Gastrocnemius medialis (tissue), 4 donors: ENCODE data around the gene DNM3. TPM values are rescaled to one million over a fixed set of nuclear protein-coding genes. Genes with fewer than 3 reads are reported as not detected.

ENCODE experiments used
- ATAC-seq, 2 donors: fragments of 150-250 bp; one replicate each; pipeline ENCODE4 v1.9.1; 2016
- DNase-seq, 2 donors: peaks; one replicate each; pipeline ENCODE4 v3.0.0-alpha.2; 2019
- H3K27ac ChIP-seq, 4 donors: fragments of 200-600 bp; sonication (generic); 1 replicate in 1 of 4; 2 replicates in 3 of 4; pipeline ENCODE4 v1.5.1; 2016 to 2018; ENCODE audit warnings: mild to moderate bottlenecking in 2 of 4, moderate library complexity in 1 of 4
- H3K27me3 ChIP-seq, 3 donors: fragments of 200-600 bp; sonication (generic) in 2 of 3; 1 replicate in 1 of 3; 2 replicates in 2 of 3; pipeline versions ENCODE4 v1.5.1 to v1.6.0; 2016 to 2019; ENCODE audit warnings: mild to moderate bottlenecking in 1 of 3, moderate library complexity in 1 of 3
- H3K36me3 ChIP-seq, 2 donors: fragments of 200-600 bp; sonication (generic) in 1 of 2; one replicate each; pipeline ENCODE4 v1.5.1; 2017 to 2018
- H3K4me1 ChIP-seq, 2 donors: fragments of 200-600 bp; sonication (generic) in 1 of 2; one replicate each; pipeline ENCODE4 v1.5.1; 2016 to 2017; ENCODE audit warnings: mild to moderate bottlenecking in 2 of 2
- H3K4me3 ChIP-seq, 4 donors: fragments of 200-600 bp; sonication (generic) in 3 of 4; 1 replicate in 1 of 4; 2 replicates in 3 of 4; pipeline ENCODE4 v1.5.1; 2016 to 2019; ENCODE audit warnings: mild to moderate bottlenecking in 2 of 4
- H3K9me3 ChIP-seq, 3 donors: fragments of 200-600 bp; sonication (generic) in 2 of 3; 1 replicate in 1 of 3; 2 replicates in 2 of 3; pipeline ENCODE4 v1.5.1; 2016 to 2019
- POLR2A ChIP-seq, 2 donors: fragments of 450-650 bp; IDR thresholded peaks; one replicate each; pipeline ENCODE4 v1.6.1; 2017; ENCODE audit warnings: antibody characterized with exemption in 2 of 2, mild to moderate bottlenecking in 2 of 2, moderate library complexity in 2 of 2
- in situ Hi-C, 4 donors: fragments of 200-750 bp; cut with MboI; loops; one replicate each; pipeline versions ENCODE4 v1.15.0 to v1.8.0; 2017; ENCODE audit warnings: low sequenced_read_pairs in 4 of 4
- intact Hi-C: fragments of 100-400 bp; cut with DNase I; formaldehyde crosslinking; loops from one replicate; pipeline ENCODE4 v1.15.1; 2023; ENCODE audit warnings: low total_unique reads
- total RNA-seq, 4 donors: library from RNA; depleted of rRNA; stranded (reverse); fragments of >200 nt; gene quantifications; one replicate each; pipeline versions ENCODE4 v1.1.0 to v1.2.3, GENCODE V29; 2016
- TF ChIP-seq, protein P1 (sequence below), 5 experiments: fragments of 450-650 bp in 3 of 5; fragments of 200-600 bp in 2 of 5; sonication (generic) in 2 of 5; IDR thresholded peaks in 4 of 5; conservative IDR thresholded peaks in 1 of 5; 1 replicate in 4 of 5; 2 replicates in 1 of 5; pipeline ENCODE4 v1.5.1; 2016 to 2019; ENCODE audit warnings: antibody characterized with exemption in 5 of 5, mild to moderate bottlenecking in 3 of 5, moderate library complexity in 3 of 5

Gene DNM3
- total RNA-seq, 4 donors from 2014 or later: 0.35 to 1.6 (median 1.1) TPM

DNA sequence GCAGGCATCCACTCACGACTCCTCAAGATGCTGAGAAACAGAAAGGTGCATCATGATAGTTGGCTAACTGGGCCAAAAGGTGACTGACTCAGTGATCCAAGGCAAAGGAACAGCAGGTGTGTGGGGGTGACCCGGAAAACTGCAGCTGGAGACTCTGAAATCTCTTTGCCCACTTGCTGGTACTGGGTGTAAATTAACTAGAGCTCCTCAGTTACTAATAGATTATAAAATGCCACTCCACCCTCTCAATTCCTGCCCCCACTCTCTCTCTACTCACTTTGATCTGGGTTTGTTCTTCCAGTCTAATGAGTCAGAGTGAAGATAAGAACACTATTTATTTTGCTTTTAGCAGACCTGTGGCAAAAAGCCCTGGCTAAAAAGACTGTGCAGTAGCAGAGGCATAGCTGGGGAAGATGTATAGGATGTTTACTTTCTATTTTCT lies 609.7 kb downstream of the DNM3 start:
- Histone ChIP-seq H3K4me3 (no peak overlapping the region), H3K27ac (no peak overlapping the region), H3K27me3 (no peaks in the 10 kb centered on the region), H3K4me1 (peaks cover 33 to 40% of the 10 kb centered on the region in 2 donors), H3K36me3 (no peaks in the 10 kb centered on the region), H3K9me3 (no peaks in the 10 kb centered on the region)
- DNase-seq: no peak
- intact Hi-C loops (no loop called here), in situ Hi-C loops (loop anchor here in 1 of 4 donors (25.0 kb wide), 1 partner anchor 261 kb away; no protein-coding TSS in a partner anchor)
- ATAC-seq: no peak
- TF ChIP-seq, protein P1, sequence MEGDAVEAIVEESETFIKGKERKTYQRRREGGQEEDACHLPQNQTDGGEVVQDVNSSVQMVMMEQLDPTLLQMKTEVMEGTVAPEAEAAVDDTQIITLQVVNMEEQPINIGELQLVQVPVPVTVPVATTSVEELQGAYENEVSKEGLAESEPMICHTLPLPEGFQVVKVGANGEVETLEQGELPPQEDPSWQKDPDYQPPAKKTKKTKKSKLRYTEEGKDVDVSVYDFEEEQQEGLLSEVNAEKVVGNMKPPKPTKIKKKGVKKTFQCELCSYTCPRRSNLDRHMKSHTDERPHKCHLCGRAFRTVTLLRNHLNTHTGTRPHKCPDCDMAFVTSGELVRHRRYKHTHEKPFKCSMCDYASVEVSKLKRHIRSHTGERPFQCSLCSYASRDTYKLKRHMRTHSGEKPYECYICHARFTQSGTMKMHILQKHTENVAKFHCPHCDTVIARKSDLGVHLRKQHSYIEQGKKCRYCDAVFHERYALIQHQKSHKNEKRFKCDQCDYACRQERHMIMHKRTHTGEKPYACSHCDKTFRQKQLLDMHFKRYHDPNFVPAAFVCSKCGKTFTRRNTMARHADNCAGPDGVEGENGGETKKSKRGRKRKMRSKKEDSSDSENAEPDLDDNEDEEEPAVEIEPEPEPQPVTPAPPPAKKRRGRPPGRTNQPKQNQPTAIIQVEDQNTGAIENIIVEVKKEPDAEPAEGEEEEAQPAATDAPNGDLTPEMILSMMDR (IDR thresholded peaks at IDR 0.05 in 4 of 5, conservative IDR thresholded peaks at IDR 0.05 in 1 of 5): no peak
- TF ChIP-seq POLR2A (IDR thresholded peaks at IDR 0.05): no peak

DNA sequence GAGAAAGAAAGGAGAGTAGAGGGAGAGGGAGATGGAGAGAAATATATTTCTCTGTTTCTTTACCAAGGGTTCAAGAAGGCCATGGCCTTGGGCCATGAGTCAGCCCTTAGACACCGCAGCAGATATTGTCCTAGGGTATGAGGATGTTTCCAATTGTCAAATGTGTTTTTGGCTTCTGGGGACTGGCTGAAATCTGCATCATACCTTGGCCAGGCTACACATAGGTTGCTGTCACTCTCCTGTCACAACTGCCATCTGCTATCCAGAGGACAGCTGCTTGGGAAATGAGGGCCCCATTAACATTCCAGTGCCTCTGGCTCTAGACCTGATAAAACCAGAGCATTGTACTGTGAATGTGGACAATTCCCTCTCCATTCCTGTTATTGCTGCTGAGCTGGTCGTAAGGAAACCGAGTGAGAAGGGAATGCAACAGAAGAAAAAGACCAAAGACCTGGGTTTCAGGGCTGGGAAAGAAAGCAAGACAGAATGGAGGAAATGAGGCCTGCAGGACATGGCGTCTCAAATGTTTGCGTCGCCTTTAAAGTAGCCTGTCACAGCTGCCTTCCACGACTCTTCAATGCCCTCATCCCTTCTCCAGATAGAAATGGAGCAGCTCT lies 611.3 kb downstream of the DNM3 start:
- Histone ChIP-seq H3K36me3 (no peaks in the 10 kb centered on the region), H3K4me1 (peaks cover 17 to 23% of the 10 kb centered on the region in 2 donors), H3K27me3 (no peaks in the 10 kb centered on the region), H3K4me3 (no peak overlapping the region), H3K27ac (peak overlapping the region in 3 of 4 donors; percentile 6 to 63 (median 16)), H3K9me3 (no peaks in the 10 kb centered on the region)
- ATAC-seq (peak; percentile 50 to 60), DNase-seq (no peak)
- no peak for TF ChIP-seq POLR2A (IDR thresholded peaks at IDR 0.05)
- TF ChIP-seq, protein P1 (IDR thresholded peaks at IDR 0.05 in 4 of 5, conservative IDR thresholded peaks at IDR 0.05 in 1 of 5): no peak
- intact Hi-C loops (no loop called here), in situ Hi-C loops (loop anchor here in 1 of 4 donors (25.0 kb wide), 1 partner anchor 260 kb away; no protein-coding TSS in a partner anchor)

GRCh38 chr1:172453153-172453545 lies 611.9 kb downstream of the DNM3 start:
- no peak for DNase-seq
- no peaks in the 10 kb centered on the region for H3K27me3 ChIP-seq
- H3K9me3 ChIP-seq: no peaks in the 10 kb centered on the region
- ATAC-seq: no peak
- H3K36me3 ChIP-seq: no peaks in the 10 kb centered on the region
- in situ Hi-C loops: loop anchor here in 1 of 4 donors (25.0 kb wide), 1 partner anchor 259 kb away; no protein-coding TSS in a partner anchor
- peaks cover 17 to 18% of the 10 kb centered on the region in 2 donors for H3K4me1 ChIP-seq
- intact Hi-C loops: no loop called here
- H3K4me3 ChIP-seq: no peak overlapping the region
- TF ChIP-seq POLR2A (IDR thresholded peaks at IDR 0.05): no peak
- TF ChIP-seq, protein P1 (IDR thresholded peaks at IDR 0.05 in 4 of 5, conservative IDR thresholded peaks at IDR 0.05 in 1 of 5): no peak
- peak overlapping the region in 3 of 4 donors; percentile 6 to 63 (median 16) for H3K27ac ChIP-seq

DNA sequence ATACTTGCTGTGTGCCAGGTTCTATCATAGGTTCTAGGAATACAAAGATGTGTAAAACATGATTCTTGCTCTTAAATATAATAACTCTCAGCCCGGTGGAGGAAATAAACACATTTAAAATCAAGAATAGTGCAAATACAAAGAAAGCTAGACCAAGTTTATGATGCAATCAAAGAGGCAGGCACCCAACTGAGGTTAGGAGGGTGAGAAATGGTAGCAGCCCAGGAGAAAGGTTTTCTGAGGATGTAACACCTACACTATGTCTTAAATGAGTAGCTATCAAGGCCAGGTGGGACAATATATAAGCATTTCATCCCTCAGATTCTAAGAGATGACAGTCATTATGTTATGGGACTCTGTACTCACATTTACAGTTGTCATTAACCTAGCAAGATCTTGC lies 612.3 kb downstream of the DNM3 start:
- Histone ChIP-seq H3K4me1 (peaks cover 17 to 18% of the 10 kb centered on the region in 2 donors), H3K9me3 (no peaks in the 10 kb centered on the region), H3K4me3 (no peak overlapping the region), H3K27me3 (no peaks in the 10 kb centered on the region), H3K27ac (no peak overlapping the region), H3K36me3 (no peaks in the 10 kb centered on the region)
- in situ Hi-C loops (loop anchor here in 1 of 4 donors (25.0 kb wide), 1 partner anchor 259 kb away; no protein-coding TSS in a partner anchor), intact Hi-C loops (no loop called here)
- DNase-seq (no peak), ATAC-seq (no peak)
- TF ChIP-seq, protein P1 (IDR thresholded peaks at IDR 0.05 in 4 of 5, conservative IDR thresholded peaks at IDR 0.05 in 1 of 5): no peak
- TF ChIP-seq POLR2A (IDR thresholded peaks at IDR 0.05): no peak
